Lower leg skin (tissue), 3 donors: ENCODE results near the gene DHRS9.

Experiments used
- CTCF ChIP-seq, 3 donors: fragments of 450-650 bp; IDR thresholded peaks; one replicate each; pipeline ENCODE4 v1.5.1; 2016; ENCODE audit warnings: antibody characterized with exemption in 3 of 3, mild to moderate bottlenecking in 3 of 3, moderate library complexity in 2 of 3
- POLR2A ChIP-seq, 2 donors: fragments of 450-650 bp; IDR thresholded peaks; one replicate each; pipeline ENCODE4 v1.6.1; 2016 to 2017; ENCODE audit warnings: antibody characterized with exemption in 2 of 2, mild to moderate bottlenecking in 1 of 2, moderate library complexity in 1 of 2

GRCh38 chr2:169094676-169095075 is 25.3 kb downstream of the DHRS9 start:
- no peak for TF ChIP-seq POLR2A (IDR thresholded peaks at IDR 0.05)
- TF ChIP-seq CTCF (IDR thresholded peaks at IDR 0.05), result no peak
